ENCODE results near the gene LILRA2. TPM values are rescaled to one million over a fixed set of nuclear protein-coding genes. Genes with fewer than 3 reads are reported as not detected.

Gene LILRA2
- total RNA-seq, 1 experiment from 2014 or later: not detected

GRCh38 chr19:54607785-54608150 is 34.2 kb downstream of the LILRA2 start:
- peaks cover 83% of the 10 kb centered on the region for H3K9me3 ChIP-seq (ENCODE audit: control insufficient read depth, low read depth, low read length)
- H3K23ac ChIP-seq (ENCODE audit: insufficient read length, low read depth, low read length): no peak overlapping the region
- no peak for DNase-seq
- H3K79me1 ChIP-seq (ENCODE audit: insufficient read depth, low read depth, low read length, poor library complexity, severe bottlenecking): no peaks in the 10 kb centered on the region
- H3K4me1 Mint-ChIP-seq: no peaks in the 10 kb centered on the region
- no peak for TF ChIP-seq CTCF (conservative IDR thresholded peaks at IDR 0.05)
- H3K4me1 ChIP-seq (ENCODE audit: insufficient read depth, low read length): no peaks in the 10 kb centered on the region
- H3K18ac ChIP-seq (ENCODE audit: insufficient read length, low read depth, low read length): no peak overlapping the region
- no peak overlapping the region for H4K8ac ChIP-seq (replicated peaks; ENCODE audit: insufficient read length, low read depth, low read length)
- H2BK12ac ChIP-seq (ENCODE audit: insufficient read length, low read depth, low read length): no peak overlapping the region
- no peak overlapping the region for H3K27ac Mint-ChIP-seq
- peaks cover 9 to 40% (median 15%) of the 10 kb centered on the region in 3 experiments; a peak in 6 of 7 replicates for H3K36me3 Mint-ChIP-seq (ENCODE audit: insufficient read depth in 1 of 3, low read depth in 3 of 3)
- no peak overlapping the region for H3K9ac ChIP-seq (ENCODE audit: extremely low read depth, insufficient read length, low read length)
- H2BK15ac ChIP-seq (ENCODE audit: low read depth, low read length): no peak overlapping the region
- H3K9me3 Mint-ChIP-seq: peaks cover 95% of the 10 kb centered on the region in 2 experiments
- no peak overlapping the region for H3K14ac ChIP-seq (ENCODE audit: insufficient read depth, low read length)
- no peaks in the 10 kb centered on the region for H3K23me2 ChIP-seq (ENCODE audit: insufficient read length, low read depth, low read length, poor library complexity, severe bottlenecking)
- no peaks in the 10 kb centered on the region for H3K27me3 ChIP-seq (ENCODE audit: insufficient read depth, low read length)
- H4K20me1 ChIP-seq (ENCODE audit: control insufficient read depth, insufficient read depth, insufficient read length): no peaks in the 10 kb centered on the region
- no peak overlapping the region for H3K4me2 ChIP-seq (ENCODE audit: insufficient read depth, insufficient read length, low read length)
- H2BK120ac ChIP-seq (ENCODE audit: low read depth, low read length, poor library complexity, severe bottlenecking): no peak overlapping the region
- H3K79me2 ChIP-seq (ENCODE audit: insufficient read depth, low read length): no peaks in the 10 kb centered on the region
- no peak overlapping the region for H2BK20ac ChIP-seq (ENCODE audit: low read depth, low read length, poor library complexity, severe bottlenecking)
- H2AFZ ChIP-seq (ENCODE audit: low read length): no peak overlapping the region
- no peak overlapping the region for H4K91ac ChIP-seq (ENCODE audit: insufficient read length, low read depth, low read length)
- no peak overlapping the region for H4K5ac ChIP-seq (ENCODE audit: insufficient read length, low read depth, low read length)
- H3K27ac ChIP-seq (ENCODE audit: insufficient read length, low read depth, low read length): no peak overlapping the region
- no peak overlapping the region for H2BK5ac ChIP-seq (ENCODE audit: insufficient read length, low read length)
- H3K4ac ChIP-seq (ENCODE audit: low read depth, low read length): no peak overlapping the region
- no peak overlapping the region for H3K56ac ChIP-seq (ENCODE audit: insufficient read length, low read depth, low read length)
- H2AK5ac ChIP-seq (ENCODE audit: insufficient read length, low read length): no peak overlapping the region
- no peak overlapping the region for H3T11ph ChIP-seq (ENCODE audit: low read length)
- no CpG with 5 or more reads among the region's 5 CpGs for WGBS (ENCODE audit: extremely low coverage, insufficient read length, low lambda C conversion rate)
- no peaks in the 10 kb centered on the region for H3K27me3 Mint-ChIP-seq (ENCODE audit: low read depth)
- no peak overlapping the region; a peak in 1 of 5 replicates for H3K4me3 Mint-ChIP-seq
